Measurements from ENCODE around the gene METTL1. TPM values are rescaled to one million over a fixed set of nuclear protein-coding genes. Genes with fewer than 3 reads are reported as not detected.

The METTL1 gene
- total and polyA plus RNA-seq, 3 donors from 2014 or later = 16.7 to 28.8 (median 22.8) TPM

DNA sequence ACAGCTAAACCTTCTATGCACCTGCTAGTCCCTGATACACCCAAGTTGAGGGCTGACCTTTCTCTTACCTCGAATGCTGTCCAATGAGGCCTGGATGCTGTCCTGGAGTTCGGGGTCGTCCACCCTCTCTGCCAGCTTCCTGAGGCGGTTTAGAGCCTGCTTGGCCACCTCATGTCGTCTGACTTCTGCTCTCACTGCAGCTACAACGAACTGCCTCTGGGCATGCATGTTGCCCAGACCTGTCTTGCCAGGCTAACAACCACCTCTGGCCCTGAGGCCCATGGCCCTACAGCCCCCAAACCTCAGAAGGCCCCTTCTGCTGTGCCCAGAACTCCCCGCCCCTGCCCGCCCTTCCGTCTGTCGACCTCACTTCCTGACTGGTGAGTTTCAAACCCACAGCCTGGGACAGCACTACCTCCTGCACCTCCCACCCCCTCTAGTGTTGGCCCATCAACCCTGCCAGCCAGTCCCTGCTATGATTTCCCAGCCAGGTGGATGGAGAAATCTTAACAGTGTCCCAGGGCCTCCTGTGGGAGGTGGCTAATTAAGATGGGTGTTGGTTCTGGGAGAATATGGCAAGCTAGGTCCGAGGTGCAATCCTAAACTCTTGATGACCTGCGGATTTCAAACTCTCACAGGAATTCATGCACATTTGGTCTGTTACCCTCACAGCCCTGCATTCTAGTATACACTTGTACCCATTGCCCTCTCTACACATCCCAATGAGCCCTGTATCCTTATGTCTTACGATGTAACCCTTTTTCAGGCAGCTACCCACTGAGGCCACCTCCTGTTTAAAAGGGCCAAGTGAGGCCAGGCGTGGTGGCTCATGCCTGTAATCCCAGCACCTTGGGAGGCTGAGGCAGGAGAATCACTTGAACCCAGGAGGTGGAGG, 29.8 kb downstream of the METTL1 start:
- no peak for DNase-seq
- Histone ChIP-seq H3K36me3 (ENCODE audit: low read depth, missing control alignments) (no peaks in the 10 kb centered on the region), H3K4me1 (peaks cover 18% of the 10 kb centered on the region), H3K9me3 (no peaks in the 10 kb centered on the region), H3K27me3 (no peaks in the 10 kb centered on the region), H3K27ac (no peak overlapping the region), H3K4me3 (no peak overlapping the region)
- intact Hi-C loops (cut with DNase I; ENCODE audit: low total_unique reads) = no loop called here
- WGBS, 2 donors = 67 to 80% methylated on average over 13 to 14 of the region's 14 CpGs
- TF ChIP-seq POLR2A (IDR thresholded peaks at IDR 0.05) (no peak), CTCF (IDR thresholded peaks at IDR 0.05) (no peak)

DNA sequence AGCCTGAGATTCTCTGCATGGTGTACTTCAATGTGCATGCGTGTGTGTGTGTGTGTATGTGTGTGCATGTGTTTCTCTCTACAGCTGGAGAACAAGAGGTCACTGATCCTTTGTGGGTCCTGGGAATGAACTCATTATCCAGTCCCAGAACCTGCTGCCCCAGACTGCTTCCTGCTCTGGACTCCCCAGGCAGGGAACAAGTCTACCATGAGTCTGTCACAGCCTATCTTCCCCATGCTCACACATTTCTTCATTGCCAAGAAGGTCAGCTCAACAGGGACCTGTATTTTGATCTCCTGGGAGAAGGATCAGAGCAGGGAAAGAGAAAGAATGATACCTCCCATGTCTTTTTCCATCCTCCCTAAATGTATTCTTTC, 30.5 kb downstream of the METTL1 start:
- no peak for DNase-seq
- Histone ChIP-seq H3K4me3 (no peak overlapping the region), H3K27me3 (no peaks in the 10 kb centered on the region), H3K27ac (no peak overlapping the region), H3K36me3 (ENCODE audit: low read depth, missing control alignments) (no peaks in the 10 kb centered on the region), H3K4me1 (peaks cover 19% of the 10 kb centered on the region), H3K9me3 (no peaks in the 10 kb centered on the region)
- WGBS, 2 donors = 60 to 63% methylated on average over 1 of the region's 1 CpG
- no peak for TF ChIP-seq POLR2A (IDR thresholded peaks at IDR 0.05)
- no peak for TF ChIP-seq CTCF (IDR thresholded peaks at IDR 0.05)
- intact Hi-C loops (cut with DNase I; ENCODE audit: low total_unique reads) = no loop called here

GRCh38 chr12:57740656-57741412, 31.1 kb downstream of the METTL1 start:
- WGBS, 2 donors = 62 to 72% methylated on average over 5 of the region's 5 CpGs
- Histone ChIP-seq H3K36me3 (ENCODE audit: low read depth, missing control alignments) (no peaks in the 10 kb centered on the region), H3K27me3 (no peaks in the 10 kb centered on the region), H3K4me1 (peaks cover 19% of the 10 kb centered on the region), H3K9me3 (no peaks in the 10 kb centered on the region), H3K4me3 (no peak overlapping the region), H3K27ac (no peak overlapping the region)
- no peak for DNase-seq
- TF ChIP-seq POLR2A (IDR thresholded peaks at IDR 0.05) (no peak), CTCF (IDR thresholded peaks at IDR 0.05) (no peak)
- intact Hi-C loops (cut with DNase I; ENCODE audit: low total_unique reads) = no loop called here

DNA sequence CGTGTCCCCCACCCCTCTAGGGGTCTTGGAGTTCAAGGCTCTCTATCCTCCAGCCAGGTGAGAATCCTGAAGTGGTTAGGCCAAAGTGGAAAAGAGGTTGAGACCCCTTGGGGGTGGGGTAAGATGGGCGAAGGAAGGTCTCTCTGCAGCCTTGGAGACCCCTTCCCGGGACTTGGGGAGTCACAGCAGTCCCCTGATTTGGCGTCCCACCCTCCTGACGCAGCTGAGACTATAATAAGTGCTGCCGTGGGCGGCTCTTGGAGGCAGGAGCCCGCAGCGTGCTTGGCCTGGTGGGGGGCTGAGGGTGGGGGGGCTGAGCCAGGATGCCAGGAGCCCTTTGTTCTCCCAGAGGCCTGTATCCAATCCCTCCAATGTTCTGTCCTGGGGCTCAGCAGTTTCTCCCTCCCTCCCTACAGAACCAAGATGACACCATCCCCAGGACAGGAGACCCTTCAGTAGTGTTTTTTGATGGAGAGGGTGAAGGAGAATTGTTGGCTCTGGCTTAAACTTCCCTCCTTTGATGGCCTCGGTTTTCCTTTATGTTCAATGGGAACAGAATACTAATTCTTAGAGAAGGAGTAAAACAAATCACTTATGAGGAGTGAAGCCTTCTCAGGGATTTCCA, 31.9 kb downstream of the METTL1 start:
- no peak for DNase-seq
- TF ChIP-seq POLR2A (IDR thresholded peaks at IDR 0.05) (no peak), CTCF (IDR thresholded peaks at IDR 0.05) (no peak)
- H3K27ac ChIP-seq = no peak overlapping the region
- no peaks in the 10 kb centered on the region for H3K36me3 ChIP-seq (ENCODE audit: low read depth, missing control alignments)
- H3K4me3 ChIP-seq = no peak overlapping the region
- no peaks in the 10 kb centered on the region for H3K9me3 ChIP-seq
- no peaks in the 10 kb centered on the region for H3K27me3 ChIP-seq
- WGBS, 2 donors = 66 to 69% methylated on average over 8 to 10 of the region's 10 CpGs
- peaks cover 15% of the 10 kb centered on the region for H3K4me1 ChIP-seq
- intact Hi-C loops (cut with DNase I; ENCODE audit: low total_unique reads) = no loop called here
